OCI-LY1 (cell line): Measurements from ENCODE around the gene RFNG.

Source experiments
- EZH2 ChIP-seq: fragments of 200-600 bp; sonication (generic), shearing (Covaris generic); IDR thresholded peaks from 2 replicates; pipeline ENCODE4 v1.8.0; 2017; ENCODE audit warnings: borderline replicate concordance, mixed run types, mild to moderate bottlenecking, antibody characterized with exemption, low read length, moderate library complexity, mixed read lengths
- TF ChIP-seq, protein P1 (sequence below): fragments of 200-600 bp; sonication (generic), shearing (Covaris generic); IDR thresholded peaks from 2 replicates; pipeline ENCODE4 v1.5.1; 2017; ENCODE audit warnings: mild to moderate bottlenecking, antibody characterized with exemption, low read length, moderate library complexity, mixed read lengths

DNA sequence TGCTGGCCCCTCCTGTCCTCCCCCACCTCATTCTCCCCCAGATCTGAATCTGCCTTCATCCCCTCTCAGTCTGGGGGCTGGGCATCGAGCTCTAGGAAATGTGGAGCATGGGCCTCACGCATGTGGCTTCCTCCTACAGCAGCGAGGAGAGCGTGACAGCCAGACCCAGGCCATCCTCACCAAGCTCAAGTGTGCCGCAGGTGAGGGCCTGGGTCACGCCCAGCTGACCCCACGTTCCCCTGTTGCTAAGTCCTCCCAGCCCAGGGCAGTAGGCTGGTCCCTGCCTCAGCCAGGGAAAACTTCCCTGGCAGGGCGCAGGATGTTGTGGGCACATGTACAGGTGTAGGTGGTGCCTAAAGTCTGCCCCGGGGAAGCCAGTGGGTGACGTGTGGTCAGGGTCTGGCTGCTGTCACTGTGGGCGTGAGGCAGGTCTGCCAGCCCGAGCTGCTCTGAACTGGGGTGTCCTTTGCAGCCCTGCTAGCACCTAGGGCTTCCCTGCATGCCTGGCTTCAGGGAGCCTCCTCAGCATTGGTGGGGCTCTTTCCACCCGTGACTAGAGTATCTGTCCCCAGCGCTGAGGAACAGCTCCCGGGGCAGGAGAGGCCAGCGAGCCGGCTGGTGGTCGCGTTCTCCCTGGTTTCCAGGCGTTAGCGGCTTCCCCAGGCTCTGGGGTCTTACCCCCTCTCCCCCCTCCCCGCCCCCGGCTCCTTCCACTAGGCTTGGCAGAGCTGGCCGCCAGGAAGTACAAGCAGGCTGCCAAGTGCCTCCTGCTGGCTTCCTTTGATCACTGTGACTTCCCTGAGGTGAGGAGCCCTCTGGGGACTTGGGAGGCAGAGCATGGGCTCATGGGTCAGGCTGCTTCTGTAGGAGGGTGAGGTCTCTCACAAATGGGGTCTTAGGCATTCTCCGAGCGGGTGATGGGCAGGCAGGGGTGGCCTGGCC, 3.7 kb upstream of the RFNG start:
- no peak for TF ChIP-seq EZH2
- TF ChIP-seq, protein P1, sequence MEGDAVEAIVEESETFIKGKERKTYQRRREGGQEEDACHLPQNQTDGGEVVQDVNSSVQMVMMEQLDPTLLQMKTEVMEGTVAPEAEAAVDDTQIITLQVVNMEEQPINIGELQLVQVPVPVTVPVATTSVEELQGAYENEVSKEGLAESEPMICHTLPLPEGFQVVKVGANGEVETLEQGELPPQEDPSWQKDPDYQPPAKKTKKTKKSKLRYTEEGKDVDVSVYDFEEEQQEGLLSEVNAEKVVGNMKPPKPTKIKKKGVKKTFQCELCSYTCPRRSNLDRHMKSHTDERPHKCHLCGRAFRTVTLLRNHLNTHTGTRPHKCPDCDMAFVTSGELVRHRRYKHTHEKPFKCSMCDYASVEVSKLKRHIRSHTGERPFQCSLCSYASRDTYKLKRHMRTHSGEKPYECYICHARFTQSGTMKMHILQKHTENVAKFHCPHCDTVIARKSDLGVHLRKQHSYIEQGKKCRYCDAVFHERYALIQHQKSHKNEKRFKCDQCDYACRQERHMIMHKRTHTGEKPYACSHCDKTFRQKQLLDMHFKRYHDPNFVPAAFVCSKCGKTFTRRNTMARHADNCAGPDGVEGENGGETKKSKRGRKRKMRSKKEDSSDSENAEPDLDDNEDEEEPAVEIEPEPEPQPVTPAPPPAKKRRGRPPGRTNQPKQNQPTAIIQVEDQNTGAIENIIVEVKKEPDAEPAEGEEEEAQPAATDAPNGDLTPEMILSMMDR: no peak
